ENCODE data around the gene COX8C. TPM values are rescaled to one million over a fixed set of nuclear protein-coding genes. Genes with fewer than 3 reads are reported as not detected.
A peak's percentile ranks its signal among the peaks of the same experiment; 100 is the strongest.
"Not testable (repeated sequence)": the region's sequence is repeated elsewhere in the genome, so short reads cannot be mapped to it uniquely, and the experiment has no call there.

COX8C gene
- polyA plus RNA-seq, 3 donors, result 0.43 to 0.78 (median 0.73) TPM

DNA sequence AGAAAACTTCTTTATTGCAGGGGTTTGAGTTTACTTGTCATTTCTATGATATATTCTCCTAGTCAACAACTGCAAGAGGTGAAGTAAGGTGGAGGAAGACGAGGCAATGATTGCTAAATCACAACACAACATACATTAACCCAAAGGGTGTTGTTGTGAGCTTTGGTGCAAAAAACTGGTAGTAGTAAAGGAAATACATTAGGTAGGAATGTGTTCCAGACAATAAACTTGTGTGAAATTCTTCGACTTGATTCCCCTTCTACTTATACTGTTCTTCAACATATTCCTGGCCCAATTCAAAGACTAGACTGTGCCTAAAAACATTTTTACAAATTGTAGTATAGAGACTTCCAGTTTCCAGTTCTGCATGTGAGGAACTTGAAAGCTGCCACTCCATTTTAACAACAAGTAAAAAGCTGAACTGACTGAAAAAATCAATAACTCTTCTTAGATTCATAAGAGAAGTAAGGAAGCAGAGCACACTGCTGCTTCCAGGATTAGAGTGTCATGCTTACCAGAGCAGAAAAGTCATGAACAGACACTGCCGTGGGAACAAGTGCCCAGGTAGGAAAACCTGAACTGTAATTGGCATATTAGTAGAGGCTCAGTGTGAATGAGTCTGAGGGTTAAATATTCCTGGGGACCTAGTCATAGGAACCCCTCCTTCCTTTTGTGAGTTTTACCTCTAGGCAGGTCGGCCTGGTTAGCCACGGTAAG lies 22.2 kb downstream of the COX8C start:
- DNase-seq, result peak; percentile 51

DNA sequence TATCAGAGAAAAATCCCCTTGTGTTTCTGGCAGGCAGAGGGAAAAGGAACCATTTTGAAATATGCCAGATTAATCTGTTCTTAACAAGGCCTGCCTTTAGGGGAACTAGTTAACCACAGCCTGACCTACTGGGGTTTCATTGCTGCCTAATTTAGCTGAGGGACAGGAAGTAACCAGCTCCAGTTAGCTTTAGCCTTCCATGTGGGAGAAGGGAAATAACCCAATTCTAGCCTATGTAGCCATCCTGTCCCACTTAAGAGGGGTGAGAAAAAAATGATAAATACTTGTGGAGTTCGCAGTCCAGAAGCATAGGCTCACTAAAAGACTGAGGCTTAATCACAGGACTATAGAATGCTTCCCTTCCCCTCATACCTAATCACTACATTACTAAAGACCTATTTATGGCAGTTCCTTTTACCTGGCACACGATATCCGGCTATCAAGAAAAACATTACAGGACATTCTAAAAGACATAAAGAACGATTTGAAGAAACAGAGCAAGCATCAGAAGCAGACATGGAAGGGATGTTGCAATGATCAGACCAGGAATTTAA lies 22.8 kb downstream of the COX8C start:
- DNase-seq, result no peak

DNA sequence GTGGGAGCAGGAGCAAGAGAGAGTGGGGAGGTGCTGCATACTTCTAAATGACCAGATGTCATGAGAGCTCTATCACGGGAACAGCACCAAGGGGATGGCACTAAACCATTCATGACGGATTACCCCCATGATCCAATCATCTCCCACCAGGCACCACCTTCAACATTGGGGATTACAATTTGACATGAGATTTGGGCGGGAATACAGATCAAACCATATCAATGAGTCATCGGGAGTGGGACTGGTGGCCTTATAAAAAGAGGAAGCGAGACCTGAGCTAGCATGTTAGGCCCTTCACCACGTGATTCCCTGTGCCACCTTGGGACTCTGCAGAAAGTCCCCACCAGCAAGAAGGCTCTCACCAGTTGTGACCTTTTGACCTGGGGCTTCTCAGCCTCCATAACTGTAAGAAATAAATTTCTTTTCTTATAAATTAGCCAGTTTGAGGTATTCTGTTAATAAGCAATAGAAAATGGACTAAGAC lies 28.7 kb downstream of the COX8C start:
- no peak for DNase-seq

DNA sequence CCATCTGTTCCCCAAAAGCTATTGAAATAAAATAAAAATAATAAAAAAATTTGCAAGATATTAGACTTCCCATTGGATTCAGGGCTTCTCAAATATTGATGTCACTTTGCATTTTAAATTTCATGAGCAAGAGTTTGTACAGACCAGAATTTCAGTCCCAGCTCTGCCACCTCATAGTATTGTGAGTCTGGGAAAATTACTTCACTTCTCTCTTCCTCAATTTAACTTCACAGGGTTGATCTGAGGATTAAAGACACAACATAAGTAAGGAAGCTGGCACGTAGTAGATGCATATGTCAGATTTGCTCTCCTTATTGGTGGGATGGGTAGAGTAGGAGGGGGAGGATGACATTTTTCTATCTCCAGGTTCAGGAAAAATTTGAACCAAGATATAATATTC lies 32.8 kb downstream of the COX8C start:
- no peak for DNase-seq

DNA sequence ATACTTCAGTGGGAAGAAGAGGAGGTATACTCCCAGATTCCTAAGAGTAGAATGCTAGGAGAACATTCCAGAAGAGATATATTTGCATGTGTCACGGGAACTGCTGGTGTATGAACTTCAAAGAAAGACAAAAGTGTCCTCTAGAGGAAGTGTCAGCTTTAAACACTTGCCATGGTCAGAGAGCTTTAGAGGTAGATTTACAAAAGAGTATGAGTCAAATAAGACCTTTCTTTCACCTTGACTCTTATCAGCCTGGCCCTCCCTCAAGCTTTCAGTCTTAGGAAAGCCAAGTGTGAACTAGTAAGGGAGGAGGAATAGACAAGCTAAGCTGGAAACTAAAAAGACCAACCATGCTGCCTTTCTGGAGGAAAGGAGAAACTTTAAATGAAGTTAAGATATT lies 34.7 kb downstream of the COX8C start:
- no peak for DNase-seq

DNA sequence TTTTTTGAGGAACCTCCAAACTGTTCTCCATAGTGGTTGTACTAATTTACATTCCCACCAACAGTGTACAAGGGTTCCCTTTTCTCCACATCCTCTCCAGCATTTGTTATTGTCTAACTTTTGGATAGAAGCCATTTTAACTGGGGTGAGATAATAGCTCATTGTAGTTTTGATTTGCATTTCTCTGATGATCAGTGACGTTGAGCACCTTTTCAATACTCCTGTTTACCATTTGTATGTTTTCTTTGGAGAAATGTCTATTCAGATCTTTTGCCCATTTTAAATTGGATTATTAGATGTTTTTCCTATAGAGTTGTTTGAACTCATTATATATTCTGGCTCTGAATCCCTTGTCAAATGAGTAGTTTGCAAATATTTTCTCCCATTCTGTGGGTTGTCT lies 37.3 kb downstream of the COX8C start:
- DNase-seq, result not testable (repeated sequence)

DNA sequence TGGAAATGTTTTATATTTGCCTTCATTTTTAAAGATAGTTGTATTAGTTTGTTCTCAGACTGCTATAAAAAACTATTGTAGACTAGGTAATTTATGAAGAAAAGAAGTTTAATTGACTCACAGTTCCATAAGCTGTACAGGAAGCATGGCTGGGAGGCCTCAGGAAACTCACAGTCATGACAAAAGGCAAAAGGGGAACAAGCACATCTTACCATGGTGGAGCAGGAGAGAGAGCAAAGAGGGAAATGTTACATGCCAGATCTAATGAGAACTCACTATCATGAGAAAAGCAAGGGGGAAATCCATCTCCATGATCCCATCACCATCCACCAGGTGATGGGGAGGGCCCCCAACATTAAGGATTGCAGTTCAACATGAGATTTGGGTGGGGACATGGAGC lies 48.2 kb downstream of the COX8C start:
- no peak for DNase-seq

DNA sequence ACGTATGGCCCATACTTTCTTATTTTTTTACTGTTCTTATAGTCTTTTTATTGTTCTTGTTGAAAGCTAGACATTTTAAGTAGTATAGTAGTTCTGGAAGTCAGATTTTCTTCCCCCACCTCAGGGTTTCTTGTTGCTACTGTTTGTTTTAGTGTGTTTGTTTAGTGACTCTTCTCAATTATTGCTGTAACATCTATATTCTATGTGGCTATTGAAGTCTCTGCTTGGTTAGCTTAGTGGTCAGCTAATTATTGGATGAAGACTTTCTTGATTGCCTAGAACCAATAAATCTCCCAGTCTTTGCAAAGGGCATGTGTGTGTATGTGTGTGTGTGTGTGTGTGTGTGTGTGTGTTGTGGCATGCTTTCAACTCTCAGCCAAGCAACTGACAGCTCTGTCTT lies 49.5 kb downstream of the COX8C start:
- DNase-seq, result no peak

Other genes with a start within 250 kb of the COX8C start
- gene ITPK1, start 231.3 kb upstream of the COX8C start, polyA plus RNA-seq (ENCODE audit: insufficient read length in 3 of 3), result 10 to 100 TPM; 29.8 to 33.6 (median 33.2) TPM
- 10 to 100 TPM; 39.6 to 44.7 (median 43.2) TPM for gene MOAP1, start 162.3 kb upstream of the COX8C start, polyA plus RNA-seq (ENCODE audit: insufficient read length in 3 of 3)
- 10 to 100 TPM; 33.8 to 34.5 (median 34.4) TPM for gene LYSET, start 161.9 kb upstream of the COX8C start, polyA plus RNA-seq (ENCODE audit: insufficient read length in 3 of 3)
- 10 to 100 TPM; 18.8 to 19.7 (median 19.5) TPM for gene GON7, start 140.1 kb upstream of the COX8C start, polyA plus RNA-seq (ENCODE audit: insufficient read length in 3 of 3)
- 10 to 100 TPM; 31.4 to 36.1 (median 35.3) TPM for gene UBR7, start 139.9 kb upstream of the COX8C start, polyA plus RNA-seq (ENCODE audit: insufficient read length in 3 of 3)
- 10 to 100 TPM; 42.2 to 58.5 (median 55.3) TPM for gene BTBD7, start 14.1 kb upstream of the COX8C start, polyA plus RNA-seq (ENCODE audit: insufficient read length in 3 of 3)
- 1 to 10 TPM in 2 of 3 donors, under 1 TPM in 1; 0.67 to 1.5 (median 1.5) TPM for gene UNC79, start 83.8 kb downstream of the COX8C start, polyA plus RNA-seq (ENCODE audit: insufficient read length in 3 of 3)

Data from renal pelvis (tissue), 4 donors.